Endodermal cell (in vitro differentiated cells): ENCODE measurements around the gene ATP2A1. TPM values are rescaled to one million over a fixed set of nuclear protein-coding genes. Genes with fewer than 3 reads are reported as not detected.

Source experiments
- DNase-seq: peaks from one replicate; pipeline ENCODE4 v3.0.0-alpha.2; 2017
- H3K27ac ChIP-seq: 2 replicates; pipeline ENCODE4 v1.5.1; 2013; ENCODE audit warnings: mild to moderate bottlenecking, low read depth, low read length, moderate library complexity
- H3K27me3 ChIP-seq: 2 replicates; pipeline ENCODE4 v1.6.1; 2013; ENCODE audit warnings: mild to moderate bottlenecking, low read length, moderate library complexity; ENCODE audit not compliant: insufficient read depth, control insufficient read depth, poor library complexity, severe bottlenecking
- H3K36me3 ChIP-seq: 2 replicates; pipeline ENCODE4 v1.7.0; 2013; ENCODE audit warnings: mild to moderate bottlenecking, low read length, moderate library complexity; ENCODE audit not compliant: control insufficient read depth, insufficient read depth
- H3K4me1 ChIP-seq: one replicate; pipeline ENCODE4 v1.7.0; 2013; ENCODE audit warnings: low read length; ENCODE audit not compliant: control insufficient read depth, insufficient read depth
- H3K4me3 ChIP-seq: 2 replicates; pipeline ENCODE4 v1.5.1; 2013; ENCODE audit warnings: mild to moderate bottlenecking, low read length, moderate library complexity
- H3K9ac ChIP-seq: 2 replicates; pipeline ENCODE4 v1.6.1; 2013; ENCODE audit warnings: mild to moderate bottlenecking, low read length, moderate library complexity; ENCODE audit not compliant: poor library complexity, severe bottlenecking; ENCODE audit errors: extremely low read depth
- H3K9me3 ChIP-seq: 2 replicates; pipeline ENCODE4 v1.6.1; 2013; ENCODE audit warnings: mild to moderate bottlenecking, low read length, moderate library complexity; ENCODE audit not compliant: control insufficient read depth
- H3K27ac Mint-ChIP-seq: 2 replicates; pipeline ENCODE4 v1.8.0; 2020; ENCODE audit warnings: mixed read lengths
- H3K27me3 Mint-ChIP-seq: 2 replicates; pipeline ENCODE4 v1.8.0; 2021; ENCODE audit warnings: mild to moderate bottlenecking, mixed read lengths; ENCODE audit not compliant: insufficient read depth
- H3K36me3 Mint-ChIP-seq: 2 replicates; pipeline ENCODE4 v1.8.0; 2020; ENCODE audit warnings: low read depth, mixed read lengths
- H3K4me1 Mint-ChIP-seq: 2 replicates; pipeline ENCODE4 v1.8.0; 2020; ENCODE audit warnings: mixed read lengths
- H3K4me3 Mint-ChIP-seq: 2 replicates; pipeline ENCODE4 v1.8.0; 2020; ENCODE audit warnings: mild to moderate bottlenecking, moderate library complexity, mixed read lengths
- H3K9me3 Mint-ChIP-seq: 2 replicates; pipeline ENCODE4 v1.8.0; 2020; ENCODE audit warnings: mild to moderate bottlenecking, mixed read lengths
- WGBS, 2 experiments: methylation state at CpG; one replicate each; pipeline versions ENCODE4 v1.1.5 to v1.1.7; 2013; ENCODE audit warnings: missing lambda C conversion rate in 2 of 2, mixed read lengths in 1 of 2; ENCODE audit not compliant: insufficient coverage in 1 of 2, insufficient read length in 1 of 2; 5-methylcytosine and 5-hydroxymethylcytosine counted together
- total RNA-seq, 2 donors: library from RNA; stranded (reverse); fragmentation: NEBNext Ultra II Directional in 1 of 2; extraction: Animal tissue kit (Norgen Biotek cat#: 25700) in 1 of 2; gene quantifications; 2 replicates in 1 of 2; 3 replicates in 1 of 2; pipeline ENCODE4 v1.2.1, GENCODE V29; 2021
- TF ChIP-seq, protein P1 (sequence below): fragments of 200-600 bp; sonication (generic); conservative IDR thresholded peaks from 2 replicates; pipeline ENCODE4 v1.5.0; 2021; ENCODE audit warnings: antibody characterized with exemption, mild to moderate bottlenecking

The ATP2A1 gene
- total RNA-seq, 2 donors from 2014 or later = 4.7 to 7.7 TPM

DNA sequence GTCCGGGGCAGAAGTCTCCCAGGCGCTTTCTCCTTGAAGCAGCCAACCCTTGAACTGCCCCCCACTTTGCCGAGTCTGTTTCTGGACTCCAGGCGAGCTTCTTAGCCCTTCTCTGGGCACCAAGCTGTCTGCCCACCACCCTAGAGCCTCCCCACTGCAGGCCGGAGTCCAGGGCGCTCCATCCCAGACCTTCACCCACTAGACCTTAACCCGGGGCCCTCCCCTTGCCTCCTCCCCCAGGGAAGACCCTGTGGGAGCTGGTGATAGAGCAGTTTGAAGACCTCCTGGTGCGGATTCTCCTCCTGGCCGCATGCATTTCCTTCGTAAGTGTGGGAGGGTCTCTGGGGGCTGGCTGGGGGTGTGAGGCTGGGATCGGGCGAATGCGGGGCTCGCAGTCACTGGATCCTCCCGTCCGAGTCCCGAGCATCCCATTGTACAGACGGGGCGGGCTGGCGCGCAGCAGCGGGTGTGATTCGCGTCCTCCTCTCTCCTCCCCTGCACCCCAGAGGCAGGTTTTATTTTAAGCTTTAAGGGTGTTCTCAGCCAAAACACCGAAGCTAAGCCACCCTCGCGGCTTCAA is 1.1 kb downstream of the ATP2A1 start:
- Mint-ChIP-seq H3K4me3 (peak overlapping the region; percentile 79), H3K27me3 (peaks cover 23% of the 10 kb centered on the region), H3K9me3 (no peaks in the 10 kb centered on the region), H3K4me1 (peaks cover 10% of the 10 kb centered on the region), H3K36me3 (peaks cover 4% of the 10 kb centered on the region), H3K27ac (peak overlapping the region; percentile 80)
- peak overlapping the region; percentile 55 for H3K27ac ChIP-seq
- peak overlapping the region; percentile 94 for H3K4me3 ChIP-seq
- peaks cover under 1% of the 10 kb centered on the region for H3K36me3 ChIP-seq
- 3 to 10% methylated on average over 2 to 26 of the region's 27 CpGs for WGBS, 2 experiments
- peaks cover 3% of the 10 kb centered on the region for H3K4me1 ChIP-seq
- peaks cover 13% of the 10 kb centered on the region for H3K27me3 ChIP-seq
- TF ChIP-seq, protein P1, sequence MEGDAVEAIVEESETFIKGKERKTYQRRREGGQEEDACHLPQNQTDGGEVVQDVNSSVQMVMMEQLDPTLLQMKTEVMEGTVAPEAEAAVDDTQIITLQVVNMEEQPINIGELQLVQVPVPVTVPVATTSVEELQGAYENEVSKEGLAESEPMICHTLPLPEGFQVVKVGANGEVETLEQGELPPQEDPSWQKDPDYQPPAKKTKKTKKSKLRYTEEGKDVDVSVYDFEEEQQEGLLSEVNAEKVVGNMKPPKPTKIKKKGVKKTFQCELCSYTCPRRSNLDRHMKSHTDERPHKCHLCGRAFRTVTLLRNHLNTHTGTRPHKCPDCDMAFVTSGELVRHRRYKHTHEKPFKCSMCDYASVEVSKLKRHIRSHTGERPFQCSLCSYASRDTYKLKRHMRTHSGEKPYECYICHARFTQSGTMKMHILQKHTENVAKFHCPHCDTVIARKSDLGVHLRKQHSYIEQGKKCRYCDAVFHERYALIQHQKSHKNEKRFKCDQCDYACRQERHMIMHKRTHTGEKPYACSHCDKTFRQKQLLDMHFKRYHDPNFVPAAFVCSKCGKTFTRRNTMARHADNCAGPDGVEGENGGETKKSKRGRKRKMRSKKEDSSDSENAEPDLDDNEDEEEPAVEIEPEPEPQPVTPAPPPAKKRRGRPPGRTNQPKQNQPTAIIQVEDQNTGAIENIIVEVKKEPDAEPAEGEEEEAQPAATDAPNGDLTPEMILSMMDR = no peak
- H3K9ac ChIP-seq = peak overlapping the region; percentile 74
- DNase-seq = peak; percentile 57
- no peaks in the 10 kb centered on the region for H3K9me3 ChIP-seq

DNA sequence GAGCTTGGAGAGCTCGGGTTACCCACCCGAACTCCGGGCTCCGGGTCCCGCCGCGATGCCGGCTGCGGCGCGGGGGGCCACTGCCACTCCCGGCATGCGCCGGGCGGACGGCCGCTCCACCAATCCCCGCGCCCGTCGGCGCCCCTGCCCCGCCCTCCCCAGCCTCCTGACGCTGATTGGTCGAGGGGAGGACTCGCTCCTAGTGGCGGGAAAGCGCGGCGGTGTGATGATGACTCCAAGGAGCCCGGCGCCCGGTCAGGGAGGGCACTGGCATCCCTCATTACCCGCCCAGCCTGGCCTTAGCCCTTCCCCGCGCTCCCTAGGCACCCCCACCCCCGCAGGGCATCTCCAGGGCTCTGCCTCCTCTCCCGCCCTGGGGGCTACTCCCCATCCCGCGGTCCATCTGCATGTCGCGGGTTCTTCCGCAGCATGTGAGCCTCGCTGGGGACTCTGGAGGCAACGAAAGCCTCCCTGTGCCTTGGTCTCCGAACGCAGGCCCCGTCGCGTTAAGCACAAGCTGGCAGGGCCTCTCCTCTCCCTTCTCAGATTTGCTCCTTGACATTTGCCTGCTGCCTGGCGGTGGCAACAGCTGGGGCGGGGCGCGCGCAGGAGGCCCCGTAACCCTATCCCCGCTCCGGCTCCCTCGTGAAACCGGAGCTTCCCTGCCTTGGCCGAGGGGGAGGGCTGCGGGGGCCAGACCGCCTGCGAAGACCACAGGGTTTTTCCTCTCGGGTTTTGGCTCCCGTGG is 1.7 kb downstream of the ATP2A1 start:
- Histone ChIP-seq H3K4me3 (peak overlapping the region; percentile 94), H3K27me3 (peaks cover 13% of the 10 kb centered on the region), H3K27ac (peak overlapping the region; percentile 63), H3K36me3 (no peaks in the 10 kb centered on the region), H3K9ac (peak overlapping the region; percentile 74), H3K4me1 (peaks cover 3% of the 10 kb centered on the region), H3K9me3 (no peaks in the 10 kb centered on the region)
- 2 to 3% methylated on average over 13 to 66 of the region's 66 CpGs for WGBS, 2 experiments
- Mint-ChIP-seq H3K27me3 (peaks cover 23% of the 10 kb centered on the region), H3K4me1 (peaks cover 10% of the 10 kb centered on the region), H3K27ac (peak overlapping the region; percentile 64), H3K36me3 (peaks cover under 1% of the 10 kb centered on the region), H3K4me3 (peak overlapping the region; percentile 79), H3K9me3 (no peaks in the 10 kb centered on the region)
- TF ChIP-seq, protein P1 = peak; percentile 17
- peak; percentile 97 for DNase-seq

DNA sequence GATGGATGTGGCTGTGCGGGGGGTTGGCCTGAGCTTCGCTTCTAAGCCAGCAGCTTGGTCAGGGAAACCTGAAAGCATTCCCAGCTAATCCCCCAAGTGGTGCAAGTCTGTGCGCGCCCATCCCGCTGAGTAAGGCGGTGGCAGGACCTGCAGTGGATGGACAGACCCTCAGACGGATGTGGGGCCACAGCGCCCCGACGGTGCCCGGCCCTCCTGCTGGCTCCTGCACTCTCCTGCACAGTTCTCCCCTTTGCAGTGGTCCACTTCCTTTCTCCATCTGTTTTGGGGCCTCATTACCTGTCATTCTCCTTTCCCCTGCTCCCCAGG is 2.3 kb downstream of the ATP2A1 start:
- H3K27ac ChIP-seq = no peak overlapping the region
- H3K9ac ChIP-seq = no peak overlapping the region
- TF ChIP-seq, protein P1 = no peak
- 35 to 36% methylated on average over 4 to 11 of the region's 11 CpGs for WGBS, 2 experiments
- H3K27me3 ChIP-seq = peaks cover 13% of the 10 kb centered on the region
- H3K9me3 Mint-ChIP-seq = no peaks in the 10 kb centered on the region
- H3K4me1 ChIP-seq = peaks cover 3% of the 10 kb centered on the region
- peak overlapping the region; percentile 79 for H3K4me3 Mint-ChIP-seq
- H3K4me1 Mint-ChIP-seq = peaks cover 10% of the 10 kb centered on the region
- peak overlapping the region; percentile 94 for H3K4me3 ChIP-seq
- no peak for DNase-seq
- no peaks in the 10 kb centered on the region for H3K36me3 Mint-ChIP-seq
- no peak overlapping the region for H3K27ac Mint-ChIP-seq
- H3K9me3 ChIP-seq = no peaks in the 10 kb centered on the region
- peaks cover 23% of the 10 kb centered on the region for H3K27me3 Mint-ChIP-seq
- no peaks in the 10 kb centered on the region for H3K36me3 ChIP-seq
